Measurements from ENCODE around the gene KLHL29.

KLHL29 gene

GRCh38 chr2:23636426-23636825 lies 251.4 kb downstream of the KLHL29 start:
- in situ Hi-C loops (cut with HindIII; ENCODE audit: low sequenced_read_pairs): loop anchor here (5.0 kb wide), 1 partner anchor 41 kb away; no protein-coding TSS in a partner anchor
- no peak overlapping the region for H3K4me3 ChIP-seq (ENCODE audit: low read depth, low read length)
- peak; percentile 20 for TF ChIP-seq CTCF (IDR thresholded peaks at IDR 0.05; ENCODE audit: low read depth, low read length, missing control alignments)
- no peak for DNase-seq (ENCODE audit: low read depth)

GRCh38 chr2:23637011-23637778 lies 252.2 kb downstream of the KLHL29 start:
- in situ Hi-C loops (cut with HindIII; ENCODE audit: low sequenced_read_pairs): loop anchor here (5.0 kb wide), 1 partner anchor 40 kb away; no protein-coding TSS in a partner anchor
- H3K4me3 ChIP-seq (ENCODE audit: low read depth, low read length): no peak overlapping the region
- no peak for TF ChIP-seq CTCF (IDR thresholded peaks at IDR 0.05; ENCODE audit: low read depth, low read length, missing control alignments)
- peak; percentile 41 for DNase-seq (ENCODE audit: low read depth)

- in situ Hi-C loops (cut with HindIII; ENCODE audit: low sequenced_read_pairs): loop anchor here (5.0 kb wide), 1 partner anchor 38 kb away; no protein-coding TSS in a partner anchor
- DNase-seq (ENCODE audit: low read depth): no peak
- no peak for TF ChIP-seq CTCF (IDR thresholded peaks at IDR 0.05; ENCODE audit: low read depth, low read length, missing control alignments)
- no peak overlapping the region for H3K4me3 ChIP-seq (ENCODE audit: low read depth, low read length)
These were observed 254.5 kb downstream of the KLHL29 start for GRCh38 chr2:23639406-23639982.

- DNase-seq (ENCODE audit: low read depth): no peak
- in situ Hi-C loops (cut with HindIII; ENCODE audit: low sequenced_read_pairs): no loop called here
- H3K4me3 ChIP-seq (ENCODE audit: low read depth, low read length): no peak overlapping the region
- TF ChIP-seq CTCF (IDR thresholded peaks at IDR 0.05; ENCODE audit: low read depth, low read length, missing control alignments): no peak
These were observed 255.7 kb downstream of the KLHL29 start for GRCh38 chr2:23640711-23641110.

- in situ Hi-C loops (cut with HindIII; ENCODE audit: low sequenced_read_pairs): no loop called here
- no peak overlapping the region for H3K4me3 ChIP-seq (ENCODE audit: low read depth, low read length)
- DNase-seq (ENCODE audit: low read depth): no peak
- TF ChIP-seq CTCF (IDR thresholded peaks at IDR 0.05; ENCODE audit: low read depth, low read length, missing control alignments): no peak
These were observed 257.5 kb downstream of the KLHL29 start for GRCh38 chr2:23642516-23642915.

- no peak for TF ChIP-seq CTCF (IDR thresholded peaks at IDR 0.05; ENCODE audit: low read depth, low read length, missing control alignments)
- no peak for DNase-seq (ENCODE audit: low read depth)
- no peak overlapping the region for H3K4me3 ChIP-seq (ENCODE audit: low read depth, low read length)
- in situ Hi-C loops (cut with HindIII; ENCODE audit: low sequenced_read_pairs): no loop called here
These were observed 260.3 kb downstream of the KLHL29 start for GRCh38 chr2:23645230-23645808.
